ENCODE measurements around the gene OR5B12. TPM values are rescaled to one million over a fixed set of nuclear protein-coding genes. Genes with fewer than 3 reads are reported as not detected.

Gene OR5B12
- total RNA-seq, 2 donors from 2014 or later = not detected

DNA sequence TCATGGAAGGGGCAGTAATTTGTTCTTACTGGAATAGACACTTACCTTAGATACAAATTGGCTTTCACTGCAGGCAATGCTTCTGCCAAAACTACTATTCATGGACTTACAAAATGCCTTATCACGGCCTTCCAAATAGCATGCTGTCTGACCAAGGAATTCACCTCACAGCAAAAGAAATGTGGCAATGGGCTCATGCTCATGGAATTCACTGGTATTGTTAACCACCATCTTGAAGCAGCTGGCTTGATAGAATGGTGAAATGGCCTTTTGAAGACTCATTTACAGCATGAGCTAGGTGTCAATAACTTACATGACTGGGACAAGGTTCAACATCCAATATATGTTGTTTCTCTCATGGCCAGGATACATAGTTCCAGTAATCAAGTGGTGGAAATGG is 43.9 kb upstream of the OR5B12 start:
- Histone ChIP-seq H3K27me3 (ENCODE audit: control insufficient read depth, insufficient read depth, low read length, poor library complexity, severe bottlenecking) (peaks cover 9% of the 10 kb centered on the region), H3K9ac (ENCODE audit: extremely low read depth, low read length, poor library complexity, severe bottlenecking) (no peak overlapping the region), H3K4me3 (ENCODE audit: low read length) (no peak overlapping the region), H3K36me3 (ENCODE audit: control insufficient read depth, insufficient read depth, low read length) (no peaks in the 10 kb centered on the region), H3K4me1 (ENCODE audit: control insufficient read depth, insufficient read depth, low read length) (no peaks in the 10 kb centered on the region), H3K9me3 (ENCODE audit: control insufficient read depth, low read length) (no peaks in the 10 kb centered on the region), H3K27ac (ENCODE audit: low read depth, low read length) (no peak overlapping the region)
- no peak for DNase-seq
- H3K36me3 Mint-ChIP-seq (ENCODE audit: low read depth) = no peaks in the 10 kb centered on the region
- no peak for TF ChIP-seq CTCF (conservative IDR thresholded peaks at IDR 0.05)
- H3K27ac Mint-ChIP-seq = no peak overlapping the region
- H3K9me3 Mint-ChIP-seq = peaks cover 1% of the 10 kb centered on the region
- peaks cover 18% of the 10 kb centered on the region for H3K4me1 Mint-ChIP-seq
- H3K4me3 Mint-ChIP-seq = no peak overlapping the region
- WGBS, 2 experiments (ENCODE audit: insufficient coverage in 1 of 2, insufficient read length in 1 of 2) = 78 to 83% methylated on average over 1 of the region's 1 CpG
- peaks cover 10% of the 10 kb centered on the region for H3K27me3 Mint-ChIP-seq (ENCODE audit: insufficient read depth)

DNA sequence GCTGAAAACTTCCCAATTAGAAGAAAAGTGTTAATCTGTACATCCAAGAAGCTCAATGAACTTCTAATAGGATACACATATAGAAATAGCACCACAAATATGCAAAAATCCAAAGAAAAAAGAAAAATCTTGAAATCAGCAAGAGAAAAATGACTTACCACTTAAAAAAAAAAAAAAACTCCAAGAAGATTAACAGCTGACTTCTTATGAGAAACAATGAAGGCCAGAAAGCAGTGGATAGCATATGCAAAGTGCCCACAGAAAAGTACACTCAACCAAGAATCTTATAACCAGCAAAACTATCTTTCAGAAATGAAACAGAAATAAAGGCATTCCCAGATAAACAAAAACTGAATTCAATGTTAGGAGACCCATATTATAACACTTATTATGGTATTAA is 29.9 kb upstream of the OR5B12 start:
- Mint-ChIP-seq H3K4me3 (no peak overlapping the region), H3K27ac (no peak overlapping the region)

DNA sequence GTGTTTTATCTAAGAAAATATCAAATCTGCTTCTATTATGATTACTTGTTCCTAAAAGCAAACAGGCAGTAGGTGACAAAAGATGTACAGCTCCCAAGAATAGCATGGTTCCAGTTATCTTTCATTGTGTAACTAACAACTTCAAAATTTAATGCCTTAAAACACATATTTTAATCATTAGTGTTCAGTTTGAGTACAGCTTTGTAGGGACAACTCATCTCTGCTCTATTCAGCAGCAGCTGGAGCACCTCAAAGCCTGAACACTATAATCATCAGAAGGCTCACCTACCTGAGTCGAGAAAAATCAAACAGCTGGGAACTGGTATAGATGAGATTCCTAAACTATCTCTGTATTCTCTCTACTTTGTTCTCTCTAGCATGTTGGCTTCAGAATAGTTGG is 24.3 kb upstream of the OR5B12 start:
- no peaks in the 10 kb centered on the region for H3K4me1 ChIP-seq (ENCODE audit: control insufficient read depth, insufficient read depth, low read length)
- H3K4me1 Mint-ChIP-seq = no peaks in the 10 kb centered on the region
- H3K36me3 Mint-ChIP-seq (ENCODE audit: low read depth) = no peaks in the 10 kb centered on the region
- H3K36me3 ChIP-seq (ENCODE audit: control insufficient read depth, insufficient read depth, low read length) = no peaks in the 10 kb centered on the region
- peaks cover 2% of the 10 kb centered on the region for H3K27me3 Mint-ChIP-seq (ENCODE audit: insufficient read depth)
- H3K9me3 Mint-ChIP-seq = peaks cover 14% of the 10 kb centered on the region
- no peak overlapping the region for H3K4me3 Mint-ChIP-seq
- no peak for TF ChIP-seq CTCF (conservative IDR thresholded peaks at IDR 0.05)
- H3K27me3 ChIP-seq (ENCODE audit: control insufficient read depth, insufficient read depth, low read length, poor library complexity, severe bottlenecking) = no peaks in the 10 kb centered on the region
- no peak overlapping the region for H3K27ac ChIP-seq (ENCODE audit: low read depth, low read length)
- 83 to 100% methylated on average over 1 of the region's 1 CpG for WGBS, 2 experiments (ENCODE audit: insufficient coverage in 1 of 2, insufficient read length in 1 of 2)
- no peak for DNase-seq
- H3K4me3 ChIP-seq (ENCODE audit: low read length) = no peak overlapping the region
- H3K9me3 ChIP-seq (ENCODE audit: control insufficient read depth, low read length) = peaks cover 14% of the 10 kb centered on the region
- H3K9ac ChIP-seq (ENCODE audit: extremely low read depth, low read length, poor library complexity, severe bottlenecking) = no peak overlapping the region
- H3K27ac Mint-ChIP-seq = no peak overlapping the region

More for the DNA sequence above, 29.9 kb upstream of the OR5B12 start:
- no peak overlapping the region for H3K4me3 ChIP-seq (ENCODE audit: low read length)
- H3K27me3 ChIP-seq (ENCODE audit: control insufficient read depth, insufficient read depth, low read length, poor library complexity, severe bottlenecking) = no peaks in the 10 kb centered on the region
- H3K27ac ChIP-seq (ENCODE audit: low read depth, low read length) = no peak overlapping the region
- Mint-ChIP-seq H3K27me3 (ENCODE audit: insufficient read depth) (peaks cover 2% of the 10 kb centered on the region), H3K36me3 (ENCODE audit: low read depth) (peaks cover 2% of the 10 kb centered on the region), H3K9me3 (peaks cover 39% of the 10 kb centered on the region), H3K4me1 (no peaks in the 10 kb centered on the region)
- no peaks in the 10 kb centered on the region for H3K4me1 ChIP-seq (ENCODE audit: control insufficient read depth, insufficient read depth, low read length)
- H3K9me3 ChIP-seq (ENCODE audit: control insufficient read depth, low read length) = peaks cover 35% of the 10 kb centered on the region
- H3K9ac ChIP-seq (ENCODE audit: extremely low read depth, low read length, poor library complexity, severe bottlenecking) = no peak overlapping the region
- TF ChIP-seq CTCF (conservative IDR thresholded peaks at IDR 0.05) = no peak
- no peak for DNase-seq
- H3K36me3 ChIP-seq (ENCODE audit: control insufficient read depth, insufficient read depth, low read length) = no peaks in the 10 kb centered on the region
